HG03097 (cell line): ENCODE results near the gene PTPRN2.
"Not testable (repeated sequence)": the region's sequence is repeated elsewhere in the genome, so short reads cannot be mapped to it uniquely, and the experiment has no call there.

ENCODE experiments used
- ATAC-seq: cut with Tn5 transposase; IDR thresholded peaks from one replicate; pipeline ENCODE4 v1.9.1; 2021; ENCODE audit not compliant: unreplicated experiment, low FRiP score

PTPRN2 gene

DNA sequence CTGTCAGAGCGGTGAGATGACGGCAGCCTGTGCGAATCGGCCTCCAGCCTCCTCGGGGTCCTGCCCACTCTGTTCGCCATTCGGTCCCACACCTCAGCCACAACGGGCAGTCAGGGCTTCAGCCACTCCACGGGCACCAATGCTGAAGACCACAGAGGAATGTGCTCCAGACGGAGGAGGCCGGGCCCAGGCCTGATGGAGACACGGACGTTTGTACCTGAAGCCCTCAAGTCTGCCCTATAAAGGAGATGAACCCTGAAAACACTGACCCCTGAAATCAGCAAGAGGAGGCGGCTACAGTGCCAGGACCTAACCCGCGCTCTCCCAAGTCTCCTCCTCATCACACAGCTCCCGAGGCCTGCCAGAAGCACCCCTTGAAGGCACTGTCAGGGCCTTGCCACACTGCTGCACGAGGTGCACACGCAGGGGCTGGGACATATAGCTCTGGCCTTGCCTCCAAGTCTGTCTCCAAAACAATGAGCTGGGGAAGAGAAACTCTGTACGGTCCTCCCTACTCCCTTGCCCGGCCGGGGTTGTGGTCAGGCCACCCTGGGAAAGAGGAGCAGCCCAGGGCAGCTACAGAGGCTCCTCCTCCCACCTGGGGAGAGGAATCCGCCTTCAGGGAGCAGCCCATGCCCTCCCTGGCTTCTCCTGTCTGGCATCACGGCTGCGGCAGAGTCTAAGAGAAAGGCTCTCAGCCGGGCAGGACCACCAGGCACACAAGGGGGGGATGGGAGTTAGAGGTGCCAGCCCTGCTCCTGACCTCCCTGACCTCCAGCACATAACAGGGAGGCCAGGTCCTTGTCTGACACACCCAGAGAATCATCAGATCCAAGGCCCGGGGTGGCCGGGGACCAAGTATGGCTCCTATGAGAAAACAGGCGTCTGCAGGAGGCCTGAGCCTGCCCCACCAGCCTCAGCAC lies 310.1 kb downstream of the PTPRN2 start:
- no peak for ATAC-seq

DNA sequence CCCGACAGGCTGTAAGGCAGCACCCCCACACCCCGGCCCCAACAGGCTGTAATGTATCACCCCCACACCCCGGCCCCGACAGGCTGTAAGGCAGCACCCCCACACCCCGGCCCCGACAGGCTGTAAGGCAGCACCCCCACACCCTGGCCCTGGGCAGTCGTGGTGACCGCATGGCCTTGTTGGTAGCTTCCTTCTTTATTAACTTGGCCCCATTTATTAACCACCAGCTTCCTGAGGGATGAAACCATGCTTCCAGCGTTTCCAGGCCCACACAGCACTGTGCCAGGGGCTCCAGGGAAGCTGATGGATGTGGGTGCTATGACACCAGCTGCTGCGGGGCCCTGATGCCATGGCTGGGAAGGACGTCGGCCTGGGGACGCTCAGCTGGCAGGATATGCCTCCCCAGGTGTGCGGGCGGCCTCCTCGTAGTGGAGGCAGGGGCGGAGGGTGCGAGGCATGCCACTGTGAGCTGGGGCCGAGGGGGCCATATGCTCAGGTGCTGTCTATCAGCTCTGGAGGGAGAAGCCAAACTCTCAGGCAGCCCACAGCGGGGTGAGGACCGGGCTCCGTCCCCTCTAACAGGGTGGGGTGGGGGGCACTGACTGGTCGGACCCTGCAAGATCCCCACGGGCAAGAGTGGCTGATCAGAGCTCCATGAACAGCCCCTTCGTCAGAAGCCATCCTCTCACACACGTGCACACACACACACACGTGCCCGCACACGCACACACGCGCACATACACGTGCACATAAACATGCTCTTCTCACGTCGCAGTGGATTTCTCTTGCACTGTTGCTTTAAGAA lies 311.0 kb downstream of the PTPRN2 start:
- ATAC-seq, result no peak

DNA sequence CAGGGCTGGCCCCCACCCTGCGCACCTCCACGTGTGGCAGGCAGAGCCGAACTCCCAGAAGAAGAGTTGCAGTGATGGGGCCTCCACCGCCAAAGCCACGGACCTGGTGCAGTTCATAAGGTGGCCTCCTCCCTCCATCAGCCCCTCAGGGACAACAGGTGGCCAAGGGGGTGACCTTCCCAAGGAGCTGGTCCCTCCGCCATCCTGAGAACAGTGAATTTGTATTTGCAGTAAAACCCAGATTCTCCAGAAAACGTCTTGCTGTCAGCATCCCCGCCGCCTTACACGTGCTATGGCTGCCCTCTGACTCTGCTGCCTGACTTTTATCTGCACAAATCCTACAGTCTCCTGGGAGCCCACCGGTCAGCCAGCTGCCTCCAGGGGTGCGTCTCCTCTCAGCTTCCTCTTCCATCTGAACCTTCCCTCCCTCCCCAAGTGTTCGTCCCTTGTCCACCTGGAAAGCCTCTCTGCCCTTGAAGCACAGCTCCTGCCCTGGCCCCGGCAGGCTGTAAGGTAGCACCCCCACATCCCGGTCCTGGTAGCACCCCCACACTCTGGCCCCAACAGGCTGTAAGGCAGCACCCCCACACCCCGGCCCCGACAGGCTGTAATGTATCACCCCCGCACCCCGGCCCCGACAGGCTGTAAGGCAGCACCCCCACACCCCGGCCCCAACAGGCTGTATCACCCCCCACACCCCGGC lies 311.8 kb downstream of the PTPRN2 start:
- ATAC-seq, result no peak

DNA sequence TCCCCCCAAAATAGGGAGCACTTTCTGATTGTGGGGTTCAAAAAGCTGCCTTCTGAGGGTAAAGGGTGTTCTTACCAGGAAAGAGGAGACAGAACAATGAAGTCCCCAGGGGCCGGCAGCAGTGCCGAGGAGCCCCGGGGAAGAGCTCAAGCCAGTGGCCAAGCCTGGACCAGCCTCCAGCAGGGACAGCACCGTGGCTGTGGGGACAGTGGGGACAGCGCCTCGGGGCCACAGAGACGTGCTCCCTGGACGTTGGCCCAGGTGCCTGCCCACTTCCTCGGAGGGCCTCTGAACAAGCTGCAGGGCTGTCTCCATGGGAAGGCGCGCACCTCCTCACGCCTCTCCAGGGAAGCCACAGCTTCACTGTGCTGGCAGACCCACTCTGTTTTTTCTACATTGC lies 312.6 kb downstream of the PTPRN2 start:
- no peak for ATAC-seq

DNA sequence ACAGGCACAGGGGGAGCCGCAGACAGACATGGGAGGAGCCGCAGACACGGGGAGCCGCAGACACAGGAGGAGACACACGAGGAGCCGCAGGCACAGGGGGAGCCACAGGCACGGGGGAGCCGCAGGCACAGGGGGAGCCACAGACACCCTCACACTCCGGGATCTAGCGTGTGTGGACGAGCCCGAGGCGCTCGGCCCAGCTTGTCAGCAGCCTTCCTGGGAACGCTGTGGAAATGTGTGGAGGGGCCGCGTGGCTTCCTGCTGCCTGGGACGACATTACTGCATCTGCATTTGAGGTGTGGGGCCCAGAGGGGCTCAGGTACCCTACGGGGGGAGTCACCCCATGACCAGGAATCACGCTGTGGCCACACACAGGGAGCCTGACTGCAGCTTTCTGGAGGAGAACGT lies 313.2 kb downstream of the PTPRN2 start:
- ATAC-seq, result no peak

DNA sequence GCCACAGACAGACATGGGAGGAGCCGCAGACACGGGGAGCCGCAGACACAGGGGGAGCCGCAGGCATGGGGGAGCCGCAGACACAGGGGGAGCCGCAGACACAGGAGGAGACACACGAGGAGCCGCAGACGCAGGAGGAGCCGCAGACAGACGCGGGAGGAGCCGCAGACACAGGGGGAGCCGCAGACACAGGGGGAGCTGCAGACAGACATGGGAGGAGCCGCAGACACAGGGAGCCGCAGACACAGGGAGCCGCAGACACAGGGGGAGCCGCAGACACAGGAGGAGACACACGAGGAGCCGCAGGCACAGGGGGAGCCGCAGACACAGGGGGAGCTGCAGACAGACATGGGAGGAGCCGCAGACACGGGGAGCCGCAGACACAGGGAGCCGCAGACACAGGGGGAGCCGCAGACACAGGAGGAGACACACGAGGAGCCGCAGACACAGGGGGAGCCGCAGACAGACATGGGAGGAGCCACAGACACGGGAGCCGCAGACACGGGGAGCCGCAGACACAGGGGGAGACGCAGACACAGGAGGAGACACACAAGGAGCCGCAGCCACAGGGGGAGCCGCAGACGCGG lies 313.8 kb downstream of the PTPRN2 start:
- not testable (repeated sequence) for ATAC-seq

DNA sequence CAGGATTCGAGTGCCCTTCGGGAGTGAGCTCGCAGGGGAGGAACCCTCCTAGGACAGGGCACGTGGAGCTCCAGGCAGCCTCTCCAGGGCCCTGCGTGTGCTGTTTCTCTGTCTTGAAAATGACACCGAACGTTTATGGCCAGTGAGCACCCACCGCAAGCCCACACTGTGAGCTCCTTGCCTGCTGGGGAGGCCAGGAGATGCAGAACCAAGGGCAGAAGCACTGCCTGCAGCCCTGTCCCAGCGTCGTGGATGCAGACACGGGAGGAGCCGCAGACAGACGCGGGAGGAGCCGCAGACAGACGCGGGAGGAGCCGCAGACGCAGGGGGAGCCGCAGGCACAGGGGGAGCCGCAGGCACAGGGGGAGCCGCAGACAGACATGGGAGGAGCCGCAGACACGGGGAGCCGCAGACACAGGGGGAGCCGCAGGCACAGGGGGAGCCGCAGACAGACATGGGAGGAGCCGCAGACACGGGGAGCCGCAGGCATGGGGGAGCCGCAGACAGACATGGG lies 314.4 kb downstream of the PTPRN2 start:
- no peak for ATAC-seq

DNA sequence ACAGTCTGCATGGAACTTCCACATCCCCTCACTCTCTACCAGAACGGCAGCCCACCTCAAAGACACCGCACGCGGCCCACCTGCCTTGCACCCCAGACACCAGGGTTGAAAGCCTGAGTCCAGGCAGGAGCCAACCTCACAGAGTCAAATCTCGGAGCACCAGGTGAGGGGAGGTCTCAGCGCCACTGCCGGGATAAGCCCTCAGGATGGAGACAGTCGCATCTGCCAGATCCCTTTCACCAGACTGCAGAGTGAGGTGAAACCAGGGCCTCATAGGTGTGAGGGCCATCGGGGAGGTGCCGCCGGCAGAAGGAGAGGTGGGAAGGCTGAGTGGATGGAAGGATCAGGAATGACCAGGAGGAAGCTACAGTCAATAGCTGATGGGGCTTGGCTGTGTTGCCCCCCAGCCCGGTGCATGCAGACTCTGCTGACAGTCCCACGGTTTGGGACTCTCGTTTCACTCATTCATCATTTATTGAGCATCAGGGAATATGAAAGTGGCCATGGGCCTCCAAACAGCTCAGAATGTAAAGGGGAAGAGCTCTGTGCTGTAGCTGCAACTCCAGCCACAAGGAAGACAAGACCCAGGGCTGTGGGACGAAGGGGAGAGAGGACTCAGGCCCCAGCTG lies 315.0 kb downstream of the PTPRN2 start:
- no peak for ATAC-seq

DNA sequence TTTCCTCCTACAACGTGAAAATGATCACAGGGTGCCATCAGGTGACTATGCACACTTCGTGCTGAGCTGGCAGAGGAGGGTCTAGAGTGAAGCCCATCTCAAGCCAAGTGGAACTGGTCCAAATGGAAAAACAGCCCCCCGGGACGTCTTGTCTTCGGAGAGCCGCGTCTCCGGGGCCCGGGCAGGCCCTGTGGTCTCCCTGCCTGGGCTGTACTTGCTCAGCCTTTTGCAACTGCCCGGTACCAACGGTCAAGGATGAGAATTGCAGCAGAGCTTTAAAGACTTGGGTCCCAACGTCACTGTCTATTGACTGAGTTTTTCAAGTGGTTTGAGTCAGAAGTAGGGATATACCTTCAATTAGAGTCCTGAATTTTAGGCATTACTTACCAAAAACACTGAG lies 315.5 kb downstream of the PTPRN2 start:
- no peak for ATAC-seq

DNA sequence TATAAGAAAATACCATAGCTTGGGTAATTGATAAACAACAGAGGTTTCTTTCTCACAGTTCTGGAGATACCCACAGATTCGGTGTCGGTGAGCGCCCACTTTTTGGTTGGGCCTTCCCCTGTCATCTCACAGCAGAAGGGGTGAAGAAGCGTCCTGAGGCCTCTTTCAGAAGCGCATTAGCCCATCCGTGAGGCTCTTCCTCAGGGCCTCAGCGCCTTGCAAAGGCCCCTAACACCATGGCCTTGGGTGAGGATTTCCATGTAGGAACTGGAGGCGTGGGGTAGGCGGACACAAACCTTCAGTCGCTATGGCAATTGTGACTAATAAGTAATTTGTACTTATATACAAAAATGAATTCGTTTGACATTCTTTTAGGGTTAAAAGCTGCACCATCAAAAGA lies 316.0 kb downstream of the PTPRN2 start:
- no peak for ATAC-seq

DNA sequence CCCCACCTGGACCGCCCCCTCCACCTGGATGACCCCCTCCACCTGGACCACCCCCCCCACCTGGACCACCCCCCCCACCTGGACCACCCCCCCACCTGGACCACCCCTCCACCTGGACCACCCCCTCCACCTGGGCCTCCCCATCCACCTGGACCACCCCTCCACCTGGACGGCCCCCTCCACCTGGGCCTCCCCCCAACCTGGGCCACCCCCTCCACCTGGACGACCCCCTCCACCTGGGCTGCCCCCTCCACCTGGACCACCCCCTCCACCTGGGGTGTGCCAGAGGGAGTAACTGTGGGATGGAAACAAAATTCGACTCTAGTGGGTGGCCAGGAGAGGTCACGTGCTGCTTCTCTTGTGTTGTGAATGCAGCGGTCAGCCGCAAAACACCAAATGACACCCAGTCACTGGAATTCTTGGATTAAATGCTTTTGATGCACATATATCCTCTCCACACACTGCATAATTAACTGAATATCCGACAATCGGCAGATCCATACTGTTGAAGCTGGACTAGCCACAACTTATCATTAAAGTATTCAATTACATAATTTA lies 316.7 kb downstream of the PTPRN2 start:
- no peak for ATAC-seq

DNA sequence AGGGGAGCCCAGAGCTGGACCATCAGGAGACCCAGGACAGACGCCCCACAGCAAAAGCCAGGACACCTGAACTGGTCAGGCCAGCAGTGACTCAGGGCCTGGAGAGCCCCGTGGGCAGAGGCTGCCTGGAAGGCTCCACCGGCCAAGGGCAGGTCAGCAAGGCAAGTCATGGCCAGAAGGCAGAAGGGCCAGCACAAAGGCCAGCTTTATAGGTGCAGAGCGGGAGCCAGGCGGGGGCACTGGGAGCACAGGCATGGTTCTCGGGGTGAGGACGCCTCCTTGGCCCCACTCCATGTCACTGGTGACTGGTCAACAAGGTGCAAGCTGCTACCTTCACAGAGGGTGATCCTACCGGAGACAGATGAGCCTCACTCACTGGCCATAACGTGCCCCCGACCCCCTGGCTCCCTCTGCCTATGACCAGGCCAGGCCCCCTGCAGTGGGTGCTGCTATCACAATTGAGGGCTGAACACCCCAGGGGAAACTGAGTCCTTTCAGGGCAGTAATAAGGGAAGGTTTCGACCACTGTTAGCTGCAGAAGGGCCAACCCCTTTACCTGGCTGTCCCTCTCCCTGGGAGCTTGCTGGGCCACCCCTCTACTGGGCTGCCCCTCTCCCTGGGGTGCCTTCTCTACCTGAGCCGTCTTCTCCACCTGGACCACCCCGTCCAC lies 317.4 kb downstream of the PTPRN2 start:
- ATAC-seq, result no peak

DNA sequence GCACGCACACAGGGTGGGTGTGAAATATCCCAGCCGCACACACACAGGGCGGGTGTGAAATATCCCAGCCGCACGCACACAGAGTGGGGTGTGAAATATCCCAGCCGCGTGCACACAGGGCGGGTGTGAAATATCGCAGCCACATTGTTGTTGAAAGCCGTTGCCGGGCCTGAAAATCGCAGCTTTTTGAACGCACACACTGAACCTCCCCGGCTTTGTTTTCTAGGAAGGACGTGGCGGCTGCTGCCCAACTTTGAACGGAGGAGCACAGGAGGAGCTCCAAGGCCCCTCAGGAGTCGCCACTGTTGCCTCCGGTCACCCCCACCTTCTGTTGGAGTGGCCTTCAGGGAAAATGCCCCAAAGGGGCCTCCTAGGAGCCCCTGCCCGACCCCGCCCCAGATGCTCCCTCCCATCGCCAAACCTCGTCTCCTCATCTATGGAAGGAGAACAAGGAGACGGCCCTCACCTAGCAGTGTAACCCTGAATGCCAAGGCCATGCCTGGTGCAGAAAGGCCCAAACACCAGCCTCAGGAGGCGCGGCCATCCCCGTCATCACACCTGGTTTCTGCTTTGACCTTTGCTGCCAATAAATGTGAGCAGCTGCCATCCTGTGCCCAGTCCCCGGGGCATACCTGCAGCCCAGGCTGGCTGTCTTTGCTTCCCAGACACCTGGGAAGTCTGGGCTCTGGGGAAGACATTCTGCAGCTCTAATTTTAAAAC lies 318.6 kb downstream of the PTPRN2 start:
- no peak for ATAC-seq

DNA sequence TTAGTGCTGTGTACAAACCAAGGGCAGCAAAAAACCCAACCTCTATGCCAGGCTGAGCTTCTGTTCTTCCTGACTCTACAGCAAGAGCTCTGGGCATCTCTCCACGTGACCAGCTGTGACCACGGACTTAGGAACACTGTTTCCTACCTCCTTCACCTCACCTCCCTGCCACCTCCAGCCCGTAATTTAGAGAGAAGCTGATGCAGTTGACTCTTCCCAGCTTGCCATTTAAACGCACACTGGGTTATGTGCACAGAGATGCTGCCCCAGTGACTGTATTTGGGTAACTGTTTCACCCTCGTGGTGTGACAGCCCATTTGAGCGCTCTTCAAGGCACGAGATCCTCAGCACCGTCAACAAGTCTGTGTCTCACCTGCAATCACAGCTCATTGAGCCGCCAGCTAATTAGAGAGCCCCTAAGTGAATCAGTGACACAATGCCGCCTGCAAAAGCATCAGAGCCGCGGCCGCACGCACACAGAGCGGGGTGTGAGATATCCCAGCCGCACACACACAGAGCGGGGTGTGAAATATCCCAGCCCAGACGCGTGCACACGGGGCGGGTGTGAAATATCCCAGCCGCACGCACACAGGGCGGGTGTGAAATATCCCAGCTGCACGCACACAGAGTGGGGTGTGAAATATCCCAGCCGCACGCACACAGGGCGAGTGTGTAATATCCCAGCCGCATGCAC lies 319.7 kb downstream of the PTPRN2 start:
- ATAC-seq, result no peak

DNA sequence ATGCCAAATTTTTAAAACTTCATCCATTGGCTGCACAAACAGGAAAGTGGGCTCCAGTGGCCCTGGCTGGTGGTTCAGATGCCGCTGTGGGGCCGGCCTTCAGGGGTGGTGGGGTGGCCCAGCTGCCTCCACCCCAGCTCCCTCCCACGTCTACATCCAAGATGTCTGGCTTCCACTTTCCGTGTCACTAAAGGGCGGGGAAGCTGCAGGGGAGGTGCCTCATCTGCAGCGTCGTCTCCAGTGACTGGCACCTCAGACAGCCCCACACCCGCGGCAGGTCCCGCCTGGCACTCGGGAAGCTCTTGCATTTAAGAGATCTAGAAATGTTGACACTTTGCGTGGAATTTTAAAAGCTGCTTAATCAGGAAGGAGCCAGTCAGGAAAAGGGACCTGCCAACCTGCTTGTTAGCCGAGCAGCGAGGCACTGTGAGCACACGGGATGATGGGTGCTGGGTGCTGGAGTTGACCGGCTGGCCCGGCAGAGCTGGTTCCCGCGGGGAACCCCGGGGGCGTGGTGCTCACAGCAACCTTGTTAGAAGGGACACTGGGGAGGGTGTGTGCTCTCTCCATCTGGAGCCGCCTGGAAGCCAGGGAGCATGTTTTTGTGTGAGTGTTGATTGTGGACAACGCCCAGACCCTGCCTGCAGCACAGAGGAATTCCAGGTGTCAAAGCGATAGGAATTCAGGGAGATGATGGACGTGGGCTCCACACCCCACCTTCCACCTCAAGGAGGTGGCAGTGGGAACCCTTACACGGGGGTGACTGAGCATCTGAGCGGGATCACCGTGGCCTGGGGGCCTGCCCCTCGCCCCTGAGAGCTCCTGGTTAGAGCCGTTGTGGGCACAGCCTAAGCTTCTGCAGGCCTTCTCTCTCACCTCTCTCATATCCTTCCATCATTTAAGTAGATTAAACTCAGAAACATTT lies 320.5 kb downstream of the PTPRN2 start:
- no peak for ATAC-seq

DNA sequence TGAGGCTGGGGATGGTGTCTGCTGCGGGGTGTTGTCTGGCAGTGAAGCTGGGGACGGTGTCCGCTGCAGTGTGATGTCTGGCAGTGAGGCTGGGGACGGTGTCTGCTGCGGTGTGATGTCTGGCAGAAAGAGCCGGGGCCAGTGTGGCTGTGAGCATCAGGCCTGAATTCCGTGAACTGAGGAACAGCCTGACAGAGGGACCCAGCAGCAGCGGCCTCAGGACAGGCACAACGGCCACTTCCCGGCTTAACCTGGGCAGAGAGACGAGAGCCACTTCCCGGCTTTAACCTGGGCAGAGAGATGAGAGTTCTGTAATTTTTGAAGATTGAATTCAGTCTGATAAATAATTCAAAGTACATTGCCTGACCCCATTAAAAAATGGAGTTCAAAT lies 321.2 kb downstream of the PTPRN2 start:
- ATAC-seq, result no peak

DNA sequence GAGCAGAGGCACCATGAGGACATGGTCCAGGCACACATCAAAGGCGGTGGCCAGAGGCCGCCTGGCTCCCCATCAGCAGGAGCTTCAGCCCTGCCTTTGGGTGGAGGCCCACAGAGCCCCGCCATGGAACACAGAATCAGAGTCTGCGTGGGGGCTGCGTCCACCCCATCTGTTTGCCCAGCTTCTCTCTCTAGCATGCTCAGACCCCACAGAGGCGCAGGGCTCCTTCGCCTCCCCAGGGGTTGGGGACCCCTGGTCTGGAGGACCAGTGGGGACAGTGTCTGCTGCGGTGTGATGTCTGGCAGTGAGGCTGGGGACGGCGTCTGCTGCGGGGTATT lies 321.9 kb downstream of the PTPRN2 start:
- no peak for ATAC-seq
